Activated CD4-positive, CD25-positive, alpha-beta regulatory T cell treated with anti-CD3 and anti-CD28 coated beads, Interleukin-2, amount 50 U/mL, for 72 hours (primary cell): ENCODE data around the gene BOC.

Experiments used
- DNase-seq: peaks from one replicate; pipeline ENCODE4 v3.0.0; 2021

The BOC gene

DNA sequence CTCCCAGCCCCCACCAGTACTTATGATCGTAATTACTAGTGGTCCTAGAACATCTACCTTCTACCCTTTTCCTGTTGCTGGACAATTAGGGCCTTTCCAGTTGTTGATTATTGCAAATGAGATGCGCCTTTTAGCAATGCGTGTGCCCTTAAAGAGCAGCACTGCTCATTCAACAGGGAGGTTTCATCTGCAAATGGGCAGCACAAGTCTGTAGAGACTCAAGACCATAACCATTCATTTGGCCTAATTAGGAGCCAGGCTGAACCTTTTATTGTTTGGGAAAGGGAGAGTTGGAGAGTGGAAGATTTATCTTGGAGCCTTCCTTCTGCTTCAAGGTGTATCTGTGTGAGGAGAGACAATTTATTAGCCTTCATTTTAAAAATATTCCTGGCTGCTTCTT, 42.3 kb downstream of the BOC start:
- DNase-seq: no peak

GRCh38 chr3:113254171-113254947, 43.0 kb downstream of the BOC start:
- DNase-seq: no peak

GRCh38 chr3:113255100-113255853, 43.9 kb downstream of the BOC start:
- DNase-seq: no peak

- DNase-seq: no peak
Observed at GRCh38 chr3:113255854-113256615, 44.7 kb downstream of the BOC start.

- no peak for DNase-seq
Observed at GRCh38 chr3:113258361-113258760, 47.0 kb downstream of the BOC start.

DNA sequence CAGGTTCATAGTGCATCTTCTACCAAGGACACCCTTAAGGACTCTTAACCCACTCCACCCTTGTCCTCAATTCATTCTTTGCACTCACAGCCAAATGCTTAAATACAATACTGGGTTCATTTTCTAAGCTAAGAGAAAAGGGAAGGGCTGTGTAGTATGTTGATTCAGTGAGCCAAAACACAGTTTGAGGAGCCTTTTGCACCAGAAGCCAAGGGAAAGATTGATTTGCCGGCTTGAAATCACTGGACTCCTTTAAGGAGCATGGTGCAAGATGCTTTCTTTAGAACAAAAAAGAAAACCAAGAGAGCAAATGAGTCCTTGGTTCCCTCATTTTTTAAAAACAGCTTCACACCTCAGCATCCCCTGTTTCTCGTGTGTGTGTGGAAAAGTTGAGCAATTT, 47.8 kb downstream of the BOC start:
- DNase-seq: no peak

DNA sequence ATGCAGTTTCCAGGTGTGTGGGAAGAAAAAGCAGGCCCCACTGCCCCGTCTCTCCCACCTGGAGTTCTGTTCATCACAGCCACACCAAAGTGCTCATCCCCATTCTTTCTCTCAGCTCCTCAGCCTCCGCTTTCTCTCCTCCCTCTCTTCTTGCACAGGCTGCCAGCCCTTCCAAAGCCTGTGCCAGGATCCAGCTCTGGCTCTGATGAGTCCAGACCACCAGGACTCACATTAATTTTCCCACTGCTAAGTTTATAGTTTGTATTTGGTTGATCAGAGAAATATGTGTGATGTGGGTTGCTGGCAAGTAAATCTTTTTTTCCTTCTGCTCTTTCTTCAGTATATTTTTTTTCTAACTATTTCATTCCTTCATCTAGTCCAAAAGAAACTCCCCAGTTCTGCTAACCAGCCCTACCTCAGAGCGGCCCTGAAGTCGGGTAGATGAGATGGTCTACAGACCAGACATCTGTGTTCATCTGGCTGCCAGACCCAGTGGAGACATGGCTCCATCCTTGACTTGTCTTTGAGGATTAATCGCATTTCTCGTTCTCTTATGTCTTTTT, 49.8 kb downstream of the BOC start:
- no peak for DNase-seq

GRCh38 chr3:113261626-113262303, 50.4 kb downstream of the BOC start:
- DNase-seq: no peak

DNA sequence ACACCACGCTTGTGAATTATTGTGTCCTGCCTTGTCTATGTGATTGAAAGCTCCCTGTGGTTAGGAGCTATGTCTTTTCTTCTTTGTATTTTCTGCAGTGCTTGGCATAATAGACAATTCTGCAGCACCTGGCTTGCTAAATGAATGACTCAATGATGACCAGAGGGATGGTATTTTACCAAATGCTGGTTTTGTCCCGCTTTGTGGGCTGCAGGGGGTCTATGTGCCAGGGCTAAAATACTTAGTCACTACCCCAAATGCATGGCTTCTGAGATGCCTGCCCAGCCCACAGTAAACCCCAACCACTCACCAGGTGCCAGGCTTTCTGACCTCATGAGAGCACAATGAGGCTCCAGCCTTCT, 50.9 kb downstream of the BOC start:
- DNase-seq: no peak

DNA sequence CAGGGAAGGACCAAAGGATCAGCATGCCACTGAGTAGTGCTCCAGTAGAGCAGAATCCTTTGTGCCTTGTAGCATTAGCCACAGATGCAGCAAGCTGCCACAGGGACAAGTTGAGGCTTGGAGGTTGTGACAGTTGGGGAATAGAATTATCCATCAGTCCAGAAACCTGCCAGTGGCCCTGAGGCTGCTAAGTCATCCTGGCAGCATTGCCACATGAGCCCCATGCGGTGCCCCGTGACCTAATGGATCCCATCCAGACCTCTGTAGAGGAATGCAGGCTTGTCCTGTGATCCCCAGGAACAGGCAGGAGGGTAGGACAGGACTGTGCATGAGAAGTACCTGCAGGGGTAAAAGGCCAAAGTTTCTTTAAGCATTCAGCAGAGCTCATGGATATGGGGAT, 51.7 kb downstream of the BOC start:
- DNase-seq: no peak

GRCh38 chr3:113263778-113264177, 52.4 kb downstream of the BOC start:
- DNase-seq: no peak

DNA sequence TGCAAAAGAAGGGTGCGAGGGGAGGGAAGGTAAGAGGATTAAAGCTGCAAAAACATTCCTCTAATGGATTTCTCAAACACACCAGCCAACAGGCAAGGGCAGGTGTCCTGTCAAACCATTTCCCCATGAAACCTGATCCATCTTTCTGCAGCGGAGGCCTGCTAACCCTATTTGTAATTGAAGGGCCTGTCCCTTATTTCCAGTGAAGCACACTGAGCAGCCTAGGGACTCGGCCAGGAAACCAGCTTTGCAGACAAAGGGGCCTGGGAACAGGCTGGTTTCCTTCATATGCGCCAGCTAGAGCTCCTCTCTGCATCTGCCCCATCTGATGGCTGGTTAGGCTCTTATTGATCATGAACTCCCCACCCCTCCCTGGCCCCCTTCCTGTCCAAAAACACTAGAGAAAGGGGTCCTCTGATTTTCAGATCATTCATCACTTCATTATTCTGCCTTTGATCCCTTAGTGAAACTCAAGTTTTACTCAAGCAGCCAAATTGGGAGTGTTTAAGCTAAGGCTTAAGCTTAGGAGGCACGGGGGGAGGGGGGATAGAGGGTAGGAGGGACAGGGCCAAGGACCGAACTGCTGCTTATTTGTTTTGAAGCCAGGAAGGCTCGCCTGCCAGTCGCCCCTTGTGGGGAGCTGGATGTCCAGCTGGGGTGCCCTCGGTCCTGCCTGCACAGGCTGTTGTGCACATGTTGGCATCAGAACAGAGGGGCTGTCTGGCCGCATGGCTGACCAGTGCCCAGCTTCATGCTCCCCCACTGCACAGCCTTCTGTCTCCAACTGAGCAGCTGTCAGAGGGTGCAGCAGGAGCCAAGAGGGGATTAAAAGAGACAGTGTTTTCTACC, 53.1 kb downstream of the BOC start:
- DNase-seq: no peak

GRCh38 chr3:113265231-113265630, 53.9 kb downstream of the BOC start:
- no peak for DNase-seq

DNA sequence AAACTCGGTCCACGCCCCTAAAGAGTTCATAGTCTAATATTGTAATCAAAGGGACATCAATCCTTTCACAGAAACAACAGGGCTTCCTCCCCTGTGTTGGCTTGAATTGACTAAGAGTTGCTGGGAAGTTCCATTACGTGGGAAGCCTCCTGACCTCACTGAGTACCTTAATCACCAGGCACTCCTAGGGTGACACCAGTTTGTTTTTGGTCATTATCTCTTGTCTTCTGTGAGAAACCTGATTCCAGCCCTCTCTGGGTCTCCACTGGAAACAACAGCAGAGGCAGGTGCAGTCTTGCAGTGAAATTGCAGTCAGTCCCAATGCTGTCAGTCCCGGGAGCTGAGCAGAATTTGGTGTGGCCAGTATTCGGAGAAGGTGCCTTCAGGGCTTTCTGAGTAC, 55.4 kb downstream of the BOC start:
- no peak for DNase-seq

GRCh38 chr3:113268311-113268710, 57.0 kb downstream of the BOC start:
- no peak for DNase-seq

- DNase-seq: no peak
Observed at GRCh38 chr3:113268942-113269341, 57.6 kb downstream of the BOC start.

DNA sequence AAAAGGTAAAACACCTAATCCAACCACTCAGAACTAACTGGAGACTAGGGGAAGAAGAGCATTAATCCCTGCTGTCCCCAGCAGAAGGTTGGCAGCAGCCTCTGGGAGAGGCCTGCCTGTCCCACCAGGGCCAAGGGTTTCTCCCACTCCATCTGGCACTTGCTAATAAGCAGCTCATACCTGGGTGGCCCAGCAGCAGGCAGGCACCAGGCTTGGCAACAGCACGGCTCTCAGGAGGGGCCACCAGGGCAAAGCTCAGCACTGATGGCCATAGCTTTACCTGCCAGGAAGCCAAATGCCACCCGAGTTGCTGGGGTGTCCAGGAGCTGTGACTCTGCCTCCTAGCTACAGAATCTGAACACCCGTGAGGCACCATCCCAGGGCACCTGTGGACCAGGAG, 58.3 kb downstream of the BOC start:
- no peak for DNase-seq

DNA sequence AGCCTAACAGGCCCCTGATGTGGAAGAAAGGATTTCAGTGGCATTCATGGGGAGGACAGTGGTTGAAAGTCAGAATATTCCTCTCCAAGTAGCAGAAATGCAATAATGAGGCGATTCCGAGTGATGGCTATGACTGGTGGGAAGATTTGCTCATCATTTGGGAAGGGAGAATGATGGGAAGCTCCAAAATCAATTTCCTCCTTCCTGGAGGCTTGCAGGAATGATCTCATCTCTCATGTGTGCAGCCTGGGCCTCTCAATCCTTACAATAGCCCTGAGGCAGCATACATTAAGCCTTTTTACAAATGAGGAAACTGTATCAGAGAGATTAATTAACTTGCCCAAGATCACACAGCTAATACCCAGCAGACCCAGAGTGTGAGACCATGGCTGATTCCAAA, 58.7 kb downstream of the BOC start:
- no peak for DNase-seq

GRCh38 chr3:113270786-113271185, 59.4 kb downstream of the BOC start:
- no peak for DNase-seq

DNA sequence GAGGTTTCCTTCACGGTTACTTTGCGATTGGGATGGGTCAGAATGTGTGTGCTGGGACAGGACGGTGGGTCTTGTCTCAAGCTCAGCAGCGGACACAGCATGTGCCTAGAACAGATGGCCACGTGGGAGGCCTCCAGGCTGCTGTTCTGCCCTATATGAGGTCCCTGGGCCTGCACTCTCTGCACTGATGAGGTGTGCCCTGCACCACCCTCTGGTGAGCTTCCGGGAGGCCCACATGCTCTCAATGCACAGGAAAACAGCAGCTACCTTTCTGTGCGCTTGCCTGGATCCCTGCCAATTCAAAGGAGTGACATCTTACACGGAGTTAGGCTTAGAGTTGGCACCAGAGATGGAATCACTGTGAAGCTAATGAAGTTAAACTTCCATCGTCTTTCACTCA, 59.8 kb downstream of the BOC start:
- DNase-seq: no peak

GRCh38 chr3:113271594-113272384, 60.4 kb downstream of the BOC start:
- no peak for DNase-seq
